ENCODE data around the gene CCDC102B.
A peak's percentile ranks its signal among the peaks of the same experiment; 100 is the strongest.

CCDC102B gene

DNA sequence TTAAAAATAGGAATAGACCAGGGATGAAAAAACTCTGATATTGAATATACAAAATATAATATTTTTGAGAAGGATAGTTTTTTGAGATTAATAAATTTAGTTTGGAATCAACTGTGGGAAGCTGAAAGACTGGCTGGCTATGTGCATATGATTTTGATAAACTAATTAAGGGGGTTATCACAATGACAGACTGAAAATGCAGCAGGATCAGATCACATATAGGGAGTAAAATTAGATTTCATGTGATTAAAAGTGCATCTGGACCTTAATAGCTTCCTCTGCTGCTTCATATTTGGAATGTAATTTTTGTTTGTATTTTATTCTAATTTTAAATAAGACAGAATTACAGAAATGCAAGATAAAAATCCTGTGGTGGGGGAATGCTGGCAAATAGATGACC is 111.7 kb downstream of the CCDC102B start:
- DNase-seq (ENCODE audit: low read depth, low spot score): no peak

GRCh38 chr18:68915061-68915460 is 117.2 kb downstream of the CCDC102B start:
- no peak for DNase-seq (ENCODE audit: low read depth, low spot score)

DNA sequence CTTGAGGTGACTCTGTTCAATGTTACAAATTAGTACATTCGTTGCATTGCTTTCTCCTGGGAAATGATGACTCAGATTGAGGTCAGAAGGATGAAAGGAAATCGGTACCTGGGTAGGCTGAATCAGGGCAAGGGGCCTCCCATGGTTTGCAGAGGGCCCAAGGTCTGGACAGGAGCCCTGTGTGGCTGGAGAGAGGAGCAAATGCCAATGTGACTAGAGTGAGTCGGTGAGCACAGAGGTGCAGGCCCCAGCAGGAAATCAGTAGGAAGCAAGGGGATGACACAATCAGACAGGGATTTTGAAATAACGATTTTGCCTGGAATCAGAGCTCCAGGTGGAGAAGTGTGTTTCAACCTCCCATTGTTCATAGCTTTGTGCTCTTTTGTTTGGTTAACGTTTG is 118.9 kb downstream of the CCDC102B start:
- DNase-seq (ENCODE audit: low read depth, low spot score): no peak

DNA sequence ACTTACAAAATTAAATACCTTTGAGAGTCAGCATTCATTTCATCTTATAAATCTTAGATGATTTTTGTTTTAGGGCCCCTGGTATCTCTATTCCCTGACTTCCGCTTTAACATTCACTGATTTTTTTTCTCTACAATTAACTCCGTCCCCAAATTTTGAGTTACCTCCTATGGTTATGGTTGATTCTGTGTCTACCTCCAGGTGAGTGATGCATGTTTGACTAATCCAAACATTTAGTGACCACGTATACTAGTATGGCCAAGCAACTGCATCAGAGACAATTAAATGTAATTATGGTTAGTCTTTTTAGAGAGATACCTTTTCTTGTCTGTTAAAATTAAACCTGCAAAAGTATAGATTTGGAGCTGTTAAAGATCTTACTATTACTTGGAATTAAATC is 120.3 kb downstream of the CCDC102B start:
- no peak for DNase-seq (ENCODE audit: low read depth, low spot score)

DNA sequence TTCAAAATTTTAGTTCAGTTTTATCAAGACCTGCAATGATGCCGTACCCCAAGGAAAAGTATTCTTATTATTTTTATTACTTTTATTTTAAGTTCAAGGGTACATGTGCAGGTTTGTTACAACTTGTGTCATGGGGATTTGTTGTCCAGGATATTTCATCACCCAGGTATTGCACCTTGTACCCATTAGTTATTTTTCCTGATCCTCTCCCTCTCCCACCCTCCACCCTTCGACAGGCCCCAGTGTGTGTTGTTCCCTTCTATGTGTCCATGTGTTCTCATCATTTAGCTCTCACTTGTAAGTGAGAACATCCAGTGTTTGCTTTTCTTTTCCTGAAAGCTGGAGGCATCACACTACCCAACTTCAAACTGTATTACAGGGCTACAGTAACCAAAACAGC is 122.0 kb downstream of the CCDC102B start:
- no peak for DNase-seq (ENCODE audit: low read depth, low spot score)

- DNase-seq (ENCODE audit: low read depth, low spot score): no peak
Measured at GRCh38 chr18:68922392-68922791, 124.5 kb downstream of the CCDC102B start.

DNA sequence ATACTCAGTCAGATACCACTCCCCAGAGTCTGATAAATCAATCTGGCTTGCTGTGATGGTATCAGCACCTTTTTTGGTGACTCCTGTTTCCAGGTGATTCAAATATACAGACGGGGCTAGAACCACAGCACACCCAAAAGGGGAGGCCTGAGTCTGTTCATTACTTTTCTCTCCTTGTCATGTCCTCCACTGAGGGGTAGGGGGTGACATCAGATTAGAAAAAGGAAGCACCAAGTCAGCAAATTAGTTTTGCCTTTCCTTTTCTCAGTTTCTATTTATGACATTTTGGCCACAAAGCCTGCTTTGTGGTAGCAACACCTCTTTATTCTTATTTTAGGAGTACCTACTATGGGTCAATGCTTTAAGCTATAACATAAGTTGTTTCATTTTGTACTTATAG is 127.4 kb downstream of the CCDC102B start:
- DNase-seq (ENCODE audit: low read depth, low spot score): peak; percentile 34

DNA sequence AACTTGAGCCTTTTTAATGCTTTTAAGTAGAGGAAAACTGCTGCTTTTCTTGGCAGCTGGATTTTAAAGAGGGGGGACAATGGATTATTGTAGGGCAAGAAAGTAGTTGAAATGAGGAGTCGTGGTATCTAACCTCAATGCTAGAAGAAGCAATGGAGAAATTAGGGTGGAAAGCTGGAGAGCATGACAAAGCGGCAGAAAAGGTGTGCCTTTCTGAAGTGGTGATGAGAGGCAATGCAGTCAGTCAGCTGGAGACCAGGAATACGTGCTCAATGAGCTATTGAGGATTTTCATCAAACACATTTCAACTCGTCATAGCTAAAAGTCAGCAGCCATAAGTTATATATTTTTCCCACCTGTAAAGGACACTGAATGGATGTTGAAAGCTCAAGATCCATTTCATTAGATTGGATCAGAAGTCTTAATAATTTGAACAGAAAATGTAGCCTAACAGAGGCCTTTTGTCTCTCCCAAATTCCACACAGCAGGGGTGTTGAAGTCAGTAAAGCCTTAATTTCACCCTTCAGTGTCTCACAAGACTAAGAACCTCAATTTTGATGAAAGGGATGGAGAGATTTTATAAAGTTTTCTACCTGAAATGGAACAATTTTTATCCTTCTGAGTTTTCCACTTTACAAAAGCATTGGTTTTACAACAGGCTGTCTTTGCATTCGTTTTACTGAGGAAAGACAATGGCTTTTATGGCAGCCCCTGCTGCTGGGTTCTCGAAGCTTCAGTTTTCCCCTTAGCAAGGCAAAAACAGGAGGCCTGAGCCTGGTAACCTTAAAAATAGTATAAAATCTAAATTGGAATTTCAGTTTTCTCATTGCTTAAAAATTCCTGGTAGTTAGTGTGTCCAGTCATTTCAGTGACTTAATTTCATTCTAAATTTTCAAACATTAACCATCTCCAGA is 131.1 kb downstream of the CCDC102B start:
- DNase-seq (ENCODE audit: low read depth, low spot score): peak; percentile 31

- no peak for DNase-seq (ENCODE audit: low read depth, low spot score)
Measured at GRCh38 chr18:68935686-68936085, 137.8 kb downstream of the CCDC102B start.

- peak; percentile 21 for DNase-seq (ENCODE audit: low read depth, low spot score)
Measured at GRCh38 chr18:68937029-68937599, 139.2 kb downstream of the CCDC102B start.

DNA sequence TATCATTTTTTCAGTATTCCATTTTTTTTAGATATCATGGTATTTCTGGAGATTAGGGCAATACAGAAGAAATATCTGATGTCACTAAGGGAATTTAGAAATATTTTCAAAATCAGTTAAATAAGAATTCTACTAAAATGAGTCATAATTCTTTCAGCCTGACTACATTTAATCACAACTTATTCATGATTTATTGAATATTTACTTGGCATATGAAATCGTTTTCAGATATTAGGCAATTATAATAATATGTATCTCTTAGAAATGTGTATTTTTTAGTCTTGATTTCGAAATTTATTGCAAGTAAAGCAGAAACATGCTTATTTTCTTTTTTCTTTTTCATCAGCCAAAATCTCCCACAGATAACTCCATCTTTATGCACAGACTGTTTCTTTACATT is 142.2 kb downstream of the CCDC102B start:
- DNase-seq (ENCODE audit: low read depth, low spot score): no peak

GRCh38 chr18:68940754-68941153 is 142.9 kb downstream of the CCDC102B start:
- DNase-seq (ENCODE audit: low read depth, low spot score): no peak

GRCh38 chr18:68942230-68942629 is 144.3 kb downstream of the CCDC102B start:
- DNase-seq (ENCODE audit: low read depth, low spot score): peak; percentile 80

- DNase-seq (ENCODE audit: low read depth, low spot score): peak; percentile 66
Measured at GRCh38 chr18:68943861-68944260, 146.0 kb downstream of the CCDC102B start.

DNA sequence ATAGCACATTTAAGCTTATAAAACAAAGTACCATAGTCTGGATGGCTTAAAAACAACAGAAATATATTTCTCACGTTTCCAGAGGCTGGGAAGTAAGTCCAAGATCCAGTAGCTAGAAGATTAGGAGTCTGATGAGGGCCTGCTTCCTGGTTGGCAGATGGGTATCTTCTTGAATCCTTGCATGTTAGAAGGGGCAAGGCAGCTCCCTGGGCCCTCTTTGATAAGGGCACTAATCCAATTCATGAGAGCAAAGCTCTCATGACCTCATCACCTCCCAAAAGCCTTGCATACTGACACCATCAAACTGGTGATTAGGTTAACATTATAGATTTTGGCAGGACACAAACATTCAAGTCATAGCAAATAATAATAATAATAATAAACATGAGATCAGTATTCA is 146.4 kb downstream of the CCDC102B start:
- DNase-seq (ENCODE audit: low read depth, low spot score): peak; percentile 22

- no peak for DNase-seq (ENCODE audit: low read depth, low spot score)
Measured at GRCh38 chr18:68944826-68945225, 146.9 kb downstream of the CCDC102B start.

- DNase-seq (ENCODE audit: low read depth, low spot score): no peak
Measured at GRCh38 chr18:68948622-68949021, 150.7 kb downstream of the CCDC102B start.

DNA sequence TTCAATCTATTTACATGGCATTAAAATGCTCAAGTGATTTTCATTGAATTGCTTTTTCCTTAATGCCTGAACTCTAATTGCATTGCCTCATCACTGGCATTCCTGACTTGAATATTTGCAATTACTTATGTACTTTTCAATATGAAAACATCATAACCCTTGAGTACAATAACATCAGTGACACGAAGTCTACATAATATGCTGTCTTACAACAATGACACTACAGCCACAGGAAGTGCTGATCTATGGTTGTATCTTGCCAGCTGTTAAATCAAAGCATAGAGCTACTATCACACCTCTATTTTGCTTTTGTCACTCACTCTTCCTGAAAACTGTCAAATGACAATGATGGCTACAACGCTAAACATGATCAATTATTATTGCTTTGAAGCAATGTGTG is 156.9 kb downstream of the CCDC102B start:
- no peak for DNase-seq (ENCODE audit: low read depth, low spot score)

- no peak for DNase-seq (ENCODE audit: low read depth, low spot score)
Measured at GRCh38 chr18:68956650-68957049, 158.8 kb downstream of the CCDC102B start.

DNA sequence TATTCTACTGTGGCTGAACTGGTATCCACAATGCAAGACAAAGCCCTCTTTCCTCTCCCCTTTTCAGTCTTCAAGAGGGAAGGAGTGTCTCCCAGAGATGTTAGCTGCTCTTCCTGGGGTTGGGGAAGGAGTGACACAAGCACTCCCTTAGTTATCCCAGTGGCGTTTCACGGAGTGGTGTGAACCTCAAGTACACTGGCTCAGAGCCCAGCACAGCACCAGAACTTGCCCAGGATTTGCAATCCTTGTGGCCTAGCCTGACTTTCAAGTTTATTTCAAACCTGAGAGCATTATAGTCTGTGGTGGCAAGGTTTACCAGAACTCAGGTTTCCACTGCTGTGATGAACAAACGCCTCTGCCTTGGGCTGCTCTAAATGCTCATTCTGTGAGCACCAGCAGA is 162.5 kb downstream of the CCDC102B start:
- DNase-seq (ENCODE audit: low read depth, low spot score): no peak

- no peak for DNase-seq (ENCODE audit: low read depth, low spot score)
Measured at GRCh38 chr18:68962623-68963022, 164.7 kb downstream of the CCDC102B start.

GRCh38 chr18:68965817-68966216 is 167.9 kb downstream of the CCDC102B start:
- DNase-seq (ENCODE audit: low read depth, low spot score): no peak

DNA sequence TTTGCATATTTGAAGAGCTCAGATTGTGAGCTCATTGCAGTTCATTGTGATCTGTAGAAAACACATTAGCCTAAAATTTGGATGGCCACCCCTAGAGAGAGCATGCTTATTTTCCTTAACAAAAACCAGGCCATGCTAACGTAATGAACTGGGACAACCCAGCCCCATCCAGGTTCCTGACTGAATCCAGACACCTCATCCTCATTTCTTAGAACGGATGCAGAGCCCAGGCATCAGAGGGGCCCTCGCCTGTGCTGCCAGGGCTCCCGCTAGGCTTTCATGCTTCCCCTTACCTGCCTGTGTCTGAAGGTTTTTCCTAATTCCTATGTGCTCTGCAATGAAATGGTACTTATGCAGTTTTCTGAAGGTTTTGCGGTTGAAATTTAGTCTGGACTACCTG is 171.1 kb downstream of the CCDC102B start:
- DNase-seq (ENCODE audit: low read depth, low spot score): peak; percentile 17

All from ELF-1 (cell line).